CD4-positive, CD25-positive, alpha-beta regulatory T cell (primary cell): Measurements from ENCODE around the gene GALNT16. TPM values are rescaled to one million over a fixed set of nuclear protein-coding genes. Genes with fewer than 3 reads are reported as not detected.

Source experiments
- ATAC-seq, 2 donors: fragments of 150-1000 bp; cut with Tn5 transposase; one replicate each; pipeline ENCODE4 v1.10.0; 2021; ENCODE audit warnings: low read depth in 2 of 2, moderate number of reproducible peaks in 2 of 2, moderate library complexity in 1 of 2
- DNase-seq, 3 donors: peaks; one replicate each; pipeline versions ENCODE4 v3.0.0 to v3.0.0-alpha.2; 2012 to 2022; ENCODE audit warnings: mixed read lengths in 1 of 3
- H3K27ac ChIP-seq: one replicate; pipeline ENCODE4 v1.7.0; 2013; ENCODE audit warnings: mild to moderate bottlenecking, low read length; ENCODE audit not compliant: insufficient read depth, poor library complexity, severe bottlenecking
- H3K27me3 ChIP-seq: one replicate; pipeline ENCODE4 v1.7.0; 2013; ENCODE audit warnings: low read length; ENCODE audit not compliant: control insufficient read depth, insufficient read depth
- H3K36me3 ChIP-seq: one replicate; pipeline ENCODE4 v1.7.0; 2013; ENCODE audit warnings: mild to moderate bottlenecking, low read length, moderate library complexity; ENCODE audit not compliant: control insufficient read depth, insufficient read depth
- H3K4me1 ChIP-seq: 2 replicates; pipeline ENCODE4 v1.7.0; 2013; ENCODE audit warnings: mild to moderate bottlenecking, low read length; ENCODE audit not compliant: insufficient read depth, control insufficient read depth, poor library complexity, severe bottlenecking
- H3K4me3 ChIP-seq: one replicate; pipeline ENCODE4 v1.7.0; 2013; ENCODE audit warnings: low read depth, mild to moderate bottlenecking, low read length, moderate library complexity
- H3K9me3 ChIP-seq, 2 experiments: 1 replicate in 1 of 2; 2 replicates in 1 of 2; pipeline ENCODE4 v1.7.0; 2013; ENCODE audit warnings: low read length in 2 of 2, mild to moderate bottlenecking in 1 of 2, moderate library complexity in 1 of 2; ENCODE audit not compliant: control insufficient read depth in 2 of 2
- H3K27ac Mint-ChIP-seq, 3 donors: one replicate each; pipeline ENCODE4 v1.8.0; 2020 to 2022; ENCODE audit warnings: mild to moderate bottlenecking in 3 of 3, mixed read lengths in 3 of 3, moderate library complexity in 2 of 3
- H3K27me3 Mint-ChIP-seq: one replicate; pipeline ENCODE4 v1.8.0; 2022; ENCODE audit warnings: mild to moderate bottlenecking, mixed read lengths
- H3K36me3 Mint-ChIP-seq: one replicate; pipeline ENCODE4 v1.8.0; 2020; ENCODE audit warnings: mixed read lengths
- H3K4me1 Mint-ChIP-seq, 4 donors: one replicate each; pipeline ENCODE4 v1.8.0; 2020 to 2022; ENCODE audit warnings: mixed read lengths in 4 of 4, mild to moderate bottlenecking in 1 of 4
- H3K4me3 Mint-ChIP-seq, 4 donors: one replicate each; pipeline ENCODE4 v1.8.0; 2020 to 2022; ENCODE audit warnings: mild to moderate bottlenecking in 4 of 4, mixed read lengths in 4 of 4, moderate library complexity in 3 of 4
- H3K9me3 Mint-ChIP-seq, 7 donors: one replicate each; pipeline ENCODE4 v1.8.0; 2020 to 2022; ENCODE audit warnings: mixed read lengths in 7 of 7, mild to moderate bottlenecking in 3 of 7, moderate library complexity in 2 of 7
- polyA plus RNA-seq, 4 donors: library from polyadenylated mRNA; unstranded; fragments of 300-500 nt; fragmentation: Illumina TruSeq; gene quantifications; one replicate each; pipeline ENCODE4 v1.2.3, GENCODE V29; 2021
- total RNA-seq: library from RNA; stranded (reverse); gene quantifications from one replicate; pipeline ENCODE4 v1.2.3, GENCODE V29; 2022

GALNT16 gene
- total and polyA plus RNA-seq, 5 donors from 2014 or later, result 0.05 TPM; not detected in 4

DNA sequence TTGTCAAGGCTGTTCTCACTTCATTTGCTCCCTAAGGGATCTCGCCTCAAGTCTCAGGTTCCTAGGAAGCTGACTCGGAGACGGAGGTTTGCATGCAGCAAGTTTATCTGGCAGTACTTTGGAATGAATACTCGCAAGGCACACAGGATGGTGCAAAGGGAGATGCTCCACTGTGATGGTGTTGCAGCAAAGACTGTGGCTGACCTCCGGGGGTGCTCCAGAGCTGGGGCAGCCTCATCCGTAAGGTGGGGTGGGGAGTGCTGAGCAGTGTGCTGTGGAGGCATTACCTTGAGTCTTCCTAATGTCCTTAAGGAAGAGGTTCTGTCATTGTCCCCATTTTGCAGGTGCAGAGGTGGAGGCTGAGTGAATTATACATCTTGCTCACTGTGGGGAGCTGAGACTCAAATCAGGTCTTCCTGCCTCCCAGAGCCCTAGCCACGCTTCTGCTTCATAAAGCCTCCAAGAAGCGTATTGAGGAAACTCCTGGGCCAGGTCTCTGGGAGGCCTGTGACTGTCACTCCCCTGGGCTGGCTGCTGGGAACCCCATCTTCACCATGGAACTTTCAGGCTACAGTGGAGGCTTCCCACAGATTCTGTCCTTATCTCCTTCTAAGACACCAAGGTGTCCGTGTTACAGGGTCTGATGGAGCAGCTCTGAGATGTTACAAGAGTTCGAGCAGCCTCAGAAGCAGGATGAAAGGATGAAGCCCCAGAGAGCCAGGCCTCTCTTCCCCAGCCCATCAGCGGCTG is 39.5 kb downstream of the GALNT16 start:
- Histone ChIP-seq H3K27ac (no peak overlapping the region), H3K9me3 (no peaks in the 10 kb centered on the region), H3K36me3 (no peaks in the 10 kb centered on the region), H3K4me3 (no peak overlapping the region), H3K27me3 (peaks cover 3% of the 10 kb centered on the region), H3K4me1 (no peaks in the 10 kb centered on the region)
- peak overlapping the region in 1 of 3 donors; percentile 26 for H3K27ac Mint-ChIP-seq
- H3K36me3 Mint-ChIP-seq, result no peaks in the 10 kb centered on the region
- no peaks in the 10 kb centered on the region for H3K4me1 Mint-ChIP-seq
- H3K4me3 Mint-ChIP-seq, result no peak overlapping the region
- H3K9me3 Mint-ChIP-seq, result no peaks in the 10 kb centered on the region
- ATAC-seq, result peak in 1 of 2 donors; percentile 34
- peak in 1 of 3 donors; percentile 4 for DNase-seq
- H3K27me3 Mint-ChIP-seq, result peaks cover 46% of the 10 kb centered on the region

DNA sequence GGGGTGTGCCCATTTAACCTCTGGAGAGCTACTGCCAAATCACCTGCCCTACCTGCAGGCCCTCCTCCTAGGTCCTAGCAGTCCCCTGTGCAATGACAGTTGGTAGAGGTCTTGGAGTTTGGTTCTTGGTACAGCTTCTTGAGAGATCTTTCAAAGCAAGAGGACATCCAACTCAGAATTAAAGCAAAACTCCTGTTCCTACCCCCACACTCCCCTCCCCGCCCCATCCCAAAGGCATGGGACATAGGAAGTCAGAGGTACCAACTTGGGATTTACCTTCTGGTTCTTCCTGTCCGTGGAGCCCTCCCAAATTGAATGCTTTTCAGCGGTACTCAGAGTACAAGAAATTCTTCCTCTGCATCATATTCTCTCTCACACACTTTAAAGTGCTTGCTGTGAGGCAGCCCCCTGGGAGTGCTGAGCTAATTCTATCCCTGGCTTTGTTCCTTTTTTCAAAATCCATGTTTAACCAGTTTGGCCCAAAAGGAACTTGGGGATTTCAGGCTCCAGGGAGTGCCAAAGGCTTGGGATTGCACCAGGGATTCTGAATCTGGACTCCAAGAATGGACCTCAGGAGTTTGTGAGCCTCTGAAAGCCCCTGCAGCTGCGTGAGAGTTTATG is 40.8 kb downstream of the GALNT16 start:
- no peak overlapping the region for H3K4me3 Mint-ChIP-seq
- no peak overlapping the region for H3K4me3 ChIP-seq
- no peak overlapping the region for H3K27ac Mint-ChIP-seq
- H3K27me3 Mint-ChIP-seq, result peaks cover 53% of the 10 kb centered on the region
- no peaks in the 10 kb centered on the region for H3K9me3 ChIP-seq
- H3K27me3 ChIP-seq, result peaks cover 7% of the 10 kb centered on the region
- ATAC-seq (no peak), DNase-seq (no peak)
- H3K36me3 Mint-ChIP-seq, result no peaks in the 10 kb centered on the region
- H3K4me1 Mint-ChIP-seq, result no peaks in the 10 kb centered on the region
- H3K9me3 Mint-ChIP-seq, result no peaks in the 10 kb centered on the region
- no peak overlapping the region for H3K27ac ChIP-seq
- H3K36me3 ChIP-seq, result no peaks in the 10 kb centered on the region
- H3K4me1 ChIP-seq, result no peaks in the 10 kb centered on the region

- Mint-ChIP-seq H3K4me1 (no peaks in the 10 kb centered on the region), H3K36me3 (no peaks in the 10 kb centered on the region), H3K4me3 (no peak overlapping the region), H3K27me3 (peaks cover 56% of the 10 kb centered on the region), H3K27ac (no peak overlapping the region), H3K9me3 (no peaks in the 10 kb centered on the region)
- Histone ChIP-seq H3K27ac (no peak overlapping the region), H3K36me3 (no peaks in the 10 kb centered on the region), H3K4me1 (no peaks in the 10 kb centered on the region), H3K27me3 (peaks cover 13% of the 10 kb centered on the region), H3K4me3 (no peak overlapping the region), H3K9me3 (no peaks in the 10 kb centered on the region)
- ATAC-seq, result no peak
- no peak for DNase-seq
These were observed 43.1 kb downstream of the GALNT16 start for GRCh38 chr14:69303086-69303485.

- DNase-seq (no peak), ATAC-seq (no peak)
- Mint-ChIP-seq H3K9me3 (peaks cover 0 to 2% (median 0%) of the 10 kb centered on the region in 7 donors), H3K36me3 (no peaks in the 10 kb centered on the region), H3K27ac (no peak overlapping the region), H3K4me3 (no peak overlapping the region), H3K4me1 (no peaks in the 10 kb centered on the region), H3K27me3 (peaks cover 25% of the 10 kb centered on the region)
- H3K36me3 ChIP-seq, result no peaks in the 10 kb centered on the region
- peaks cover 15% of the 10 kb centered on the region for H3K27me3 ChIP-seq
- H3K4me3 ChIP-seq, result no peak overlapping the region
- H3K9me3 ChIP-seq, result no peaks in the 10 kb centered on the region
- no peak overlapping the region for H3K27ac ChIP-seq
- no peaks in the 10 kb centered on the region for H3K4me1 ChIP-seq
These were observed 52.6 kb downstream of the GALNT16 start for GRCh38 chr14:69312608-69313007.

DNA sequence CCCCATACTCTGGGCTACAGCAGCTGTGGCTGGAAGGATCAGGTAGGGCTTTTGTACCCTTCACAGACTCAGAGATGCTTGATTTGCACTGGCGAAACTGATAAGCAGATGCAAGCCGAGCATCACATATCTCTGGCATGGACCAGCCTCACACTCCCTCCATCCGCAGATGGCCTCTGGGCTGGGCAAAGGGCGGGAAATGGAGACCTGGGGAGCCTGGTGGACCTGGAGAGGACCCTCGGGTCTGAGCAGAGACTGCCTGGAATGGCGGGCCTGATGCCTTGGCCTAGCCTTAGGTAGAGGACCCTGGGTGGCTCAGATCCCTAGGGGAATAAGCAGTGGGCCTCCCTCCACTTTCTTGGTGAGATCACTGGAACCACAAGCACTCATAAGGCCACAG is 53.2 kb downstream of the GALNT16 start:
- H3K27ac ChIP-seq, result no peak overlapping the region
- ATAC-seq (no peak), DNase-seq (no peak)
- peaks cover 14% of the 10 kb centered on the region for H3K27me3 ChIP-seq
- H3K9me3 Mint-ChIP-seq, result peaks cover 0 to 2% (median 0%) of the 10 kb centered on the region in 7 donors
- no peaks in the 10 kb centered on the region for H3K9me3 ChIP-seq
- H3K4me3 Mint-ChIP-seq, result no peak overlapping the region
- H3K36me3 Mint-ChIP-seq, result no peaks in the 10 kb centered on the region
- H3K4me1 ChIP-seq, result no peaks in the 10 kb centered on the region
- no peaks in the 10 kb centered on the region for H3K4me1 Mint-ChIP-seq
- H3K36me3 ChIP-seq, result no peaks in the 10 kb centered on the region
- H3K4me3 ChIP-seq, result no peak overlapping the region
- peaks cover 20% of the 10 kb centered on the region for H3K27me3 Mint-ChIP-seq
- H3K27ac Mint-ChIP-seq, result no peak overlapping the region

DNA sequence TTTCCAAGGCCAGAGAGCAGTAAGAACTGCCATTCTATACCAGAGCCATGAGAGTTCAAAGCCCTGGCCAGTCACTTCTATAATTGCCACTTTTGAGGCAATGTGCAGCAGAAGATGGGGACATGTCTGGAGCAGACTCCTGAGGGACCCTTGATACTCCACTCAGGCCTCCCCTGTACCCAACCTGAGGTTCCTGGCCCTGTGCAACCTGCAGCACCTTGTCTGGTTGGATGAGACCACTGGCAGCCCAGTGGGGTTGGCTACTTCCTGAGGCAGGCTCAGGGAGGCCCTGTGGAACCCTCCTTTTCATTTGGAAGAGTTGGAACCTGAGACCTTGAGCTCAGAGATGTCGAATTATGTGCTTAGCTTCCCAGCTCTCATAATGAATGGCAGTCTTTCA is 54.4 kb downstream of the GALNT16 start:
- no peak for ATAC-seq
- peaks cover 12% of the 10 kb centered on the region for H3K27me3 ChIP-seq
- no peak overlapping the region for H3K4me3 ChIP-seq
- H3K27me3 Mint-ChIP-seq, result peaks cover 20% of the 10 kb centered on the region
- H3K27ac ChIP-seq, result no peak overlapping the region
- no peak for DNase-seq
- H3K4me3 Mint-ChIP-seq, result no peak overlapping the region
- no peaks in the 10 kb centered on the region for H3K9me3 ChIP-seq
- no peaks in the 10 kb centered on the region for H3K4me1 Mint-ChIP-seq
- no peak overlapping the region for H3K27ac Mint-ChIP-seq
- H3K36me3 ChIP-seq, result no peaks in the 10 kb centered on the region
- H3K36me3 Mint-ChIP-seq, result no peaks in the 10 kb centered on the region
- H3K9me3 Mint-ChIP-seq, result peaks cover 0 to 2% (median 0%) of the 10 kb centered on the region in 7 donors
- H3K4me1 ChIP-seq, result no peaks in the 10 kb centered on the region

DNA sequence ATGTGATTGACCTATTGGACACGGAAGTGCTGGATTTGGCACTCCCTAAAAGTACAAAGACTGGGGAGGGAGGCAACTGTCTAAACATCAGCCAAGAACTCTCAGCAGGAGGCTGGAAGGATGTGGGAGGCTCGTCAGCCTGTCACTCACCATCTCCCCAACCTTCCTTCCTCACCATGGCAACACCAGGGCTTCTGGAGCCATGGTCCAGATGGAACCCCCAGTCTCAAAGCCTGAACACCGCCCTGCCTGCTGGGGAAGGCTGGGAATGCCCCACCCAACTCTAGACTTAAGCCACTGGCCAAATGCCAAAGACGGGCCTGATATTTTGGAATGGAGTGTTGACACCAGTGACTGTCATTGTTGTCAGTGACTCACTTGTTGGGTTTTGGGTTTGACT is 55.3 kb downstream of the GALNT16 start:
- H3K9me3 ChIP-seq, result no peaks in the 10 kb centered on the region
- no peaks in the 10 kb centered on the region for H3K36me3 Mint-ChIP-seq
- peaks cover 0 to 1% (median 0%) of the 10 kb centered on the region in 7 donors for H3K9me3 Mint-ChIP-seq
- DNase-seq (no peak), ATAC-seq (no peak)
- peaks cover 17% of the 10 kb centered on the region for H3K27me3 Mint-ChIP-seq
- peaks cover 6% of the 10 kb centered on the region for H3K27me3 ChIP-seq
- H3K27ac Mint-ChIP-seq, result no peak overlapping the region
- no peaks in the 10 kb centered on the region for H3K4me1 Mint-ChIP-seq
- H3K27ac ChIP-seq, result no peak overlapping the region
- no peaks in the 10 kb centered on the region for H3K36me3 ChIP-seq
- no peaks in the 10 kb centered on the region for H3K4me1 ChIP-seq
- H3K4me3 ChIP-seq, result no peak overlapping the region
- H3K4me3 Mint-ChIP-seq, result no peak overlapping the region
